ENCODE results near the gene SCUBE3.
A peak's percentile ranks its signal among the peaks of the same experiment; 100 is the strongest.

The SCUBE3 gene

GRCh38 chr6:35213298-35213791 lies 411 bp upstream of the SCUBE3 start:
- peak; percentile 97 for DNase-seq (ENCODE audit: low spot score)

GRCh38 chr6:35214869-35215664 lies 1.3 kb downstream of the SCUBE3 start:
- DNase-seq (ENCODE audit: low spot score): peak; percentile 40

- no peak for DNase-seq (ENCODE audit: low spot score)
Measured at GRCh38 chr6:35215665-35216411, 2.1 kb downstream of the SCUBE3 start.

GRCh38 chr6:35216412-35216732 lies 2.6 kb downstream of the SCUBE3 start:
- no peak for DNase-seq (ENCODE audit: low spot score)

- peak; percentile 63 for DNase-seq (ENCODE audit: low spot score)
Measured at GRCh38 chr6:35216851-35217811, 3.4 kb downstream of the SCUBE3 start.

GRCh38 chr6:35218021-35218420 lies 4.3 kb downstream of the SCUBE3 start:
- no peak for DNase-seq (ENCODE audit: low spot score)

GRCh38 chr6:35218456-35218855 lies 4.7 kb downstream of the SCUBE3 start:
- DNase-seq (ENCODE audit: low spot score): no peak

- DNase-seq (ENCODE audit: low spot score): no peak
Measured at GRCh38 chr6:35219683-35220326, 6.0 kb downstream of the SCUBE3 start.

- no peak for DNase-seq (ENCODE audit: low spot score)
Measured at GRCh38 chr6:35220711-35221110, 7.0 kb downstream of the SCUBE3 start.

- DNase-seq (ENCODE audit: low spot score): no peak
Measured at GRCh38 chr6:35223396-35223795, 9.6 kb downstream of the SCUBE3 start.

- DNase-seq (ENCODE audit: low spot score): no peak
Measured at GRCh38 chr6:35224720-35225119, 11.0 kb downstream of the SCUBE3 start.

GRCh38 chr6:35228481-35228880 lies 14.7 kb downstream of the SCUBE3 start:
- DNase-seq (ENCODE audit: low spot score): no peak

GRCh38 chr6:35229304-35229703 lies 15.5 kb downstream of the SCUBE3 start:
- no peak for DNase-seq (ENCODE audit: low spot score)

GRCh38 chr6:35230498-35230897 lies 16.7 kb downstream of the SCUBE3 start:
- DNase-seq (ENCODE audit: low spot score): no peak

GRCh38 chr6:35230950-35231349 lies 17.2 kb downstream of the SCUBE3 start:
- no peak for DNase-seq (ENCODE audit: low spot score)

GRCh38 chr6:35231563-35231962 lies 17.8 kb downstream of the SCUBE3 start:
- DNase-seq (ENCODE audit: low spot score): no peak

GRCh38 chr6:35234901-35235300 lies 21.1 kb downstream of the SCUBE3 start:
- no peak for DNase-seq (ENCODE audit: low spot score)

GRCh38 chr6:35236223-35236622 lies 22.5 kb downstream of the SCUBE3 start:
- no peak for DNase-seq (ENCODE audit: low spot score)

- DNase-seq (ENCODE audit: low spot score): no peak
Measured at GRCh38 chr6:35237476-35237875, 23.7 kb downstream of the SCUBE3 start.

- DNase-seq (ENCODE audit: low spot score): peak; percentile 72
Measured at GRCh38 chr6:35238843-35239289, 25.1 kb downstream of the SCUBE3 start.

- DNase-seq (ENCODE audit: low spot score): no peak
Measured at GRCh38 chr6:35239581-35239980, 25.8 kb downstream of the SCUBE3 start.
